ENCODE data around the gene MRPS15.

Gene MRPS15

DNA sequence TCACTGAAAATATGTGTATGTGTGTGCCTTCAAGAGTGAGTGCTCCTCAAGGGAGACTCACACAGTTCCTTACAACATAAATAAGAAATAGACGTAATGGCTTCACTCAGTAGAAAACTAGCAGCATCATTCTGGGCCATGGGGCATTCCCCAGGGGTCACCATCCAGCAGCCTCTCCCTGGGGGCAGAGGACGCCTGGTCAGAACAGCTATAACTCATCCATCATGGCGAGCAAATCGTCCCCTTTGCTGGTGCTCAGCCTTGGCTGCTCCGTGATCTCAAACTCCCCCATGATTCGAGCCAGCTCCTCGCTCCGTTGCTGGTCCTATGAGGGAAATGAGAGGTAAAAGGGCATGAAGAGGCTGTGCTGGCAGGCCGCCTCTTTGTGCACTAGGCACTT lies 46.3 kb downstream of the MRPS15 start:
- DNase-seq: no peak

DNA sequence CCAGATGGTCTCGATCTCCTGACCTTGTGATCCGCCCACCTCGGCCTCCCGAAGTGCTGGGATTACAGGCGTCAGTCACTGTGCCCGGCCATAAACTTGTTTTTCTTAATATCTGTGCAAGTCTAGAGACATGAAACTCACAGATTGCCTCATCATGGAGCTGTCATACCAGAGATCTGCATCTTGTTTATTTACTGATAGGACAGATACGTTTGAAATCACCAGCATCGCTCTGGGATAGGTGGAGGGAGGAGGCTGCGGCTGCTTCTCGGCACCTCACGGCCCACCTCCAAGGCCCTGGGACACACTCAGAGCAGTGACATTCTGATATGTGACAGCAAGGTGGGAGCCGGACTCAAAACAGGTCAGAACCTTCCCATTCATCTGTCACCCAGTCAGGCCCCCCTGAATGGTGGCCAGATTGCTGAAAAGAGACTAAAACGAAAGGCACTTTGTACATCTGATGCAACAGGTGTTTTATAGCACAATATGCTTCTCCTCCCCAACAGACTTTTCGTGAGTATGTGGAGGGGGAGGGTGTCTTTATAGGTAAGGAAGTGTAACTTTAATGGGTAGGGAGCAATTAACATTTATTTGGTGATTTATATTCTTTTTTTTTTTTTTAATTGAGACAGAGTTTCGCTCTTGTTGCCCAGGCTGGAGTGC lies 48.4 kb downstream of the MRPS15 start:
- DNase-seq: no peak

DNA sequence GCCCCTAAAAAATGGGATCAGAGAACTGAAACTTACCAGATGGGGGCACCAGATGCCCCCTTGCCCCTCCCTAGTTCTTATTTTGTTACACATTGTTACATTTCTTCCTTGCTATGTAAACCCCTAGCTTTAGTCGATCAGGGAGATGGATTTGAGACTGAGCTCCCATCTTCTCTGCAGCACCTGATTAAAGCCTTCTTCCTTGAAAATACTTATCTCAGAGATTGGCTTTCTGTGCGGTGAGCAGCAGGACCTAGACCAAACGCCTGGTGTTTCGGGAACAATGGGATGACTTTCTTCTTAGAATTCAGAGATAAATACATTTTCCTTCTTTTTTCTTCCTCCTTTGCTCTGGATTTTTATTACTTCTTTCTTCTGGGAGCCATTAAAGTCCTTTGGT lies 49.8 kb downstream of the MRPS15 start:
- no peak for DNase-seq

DNA sequence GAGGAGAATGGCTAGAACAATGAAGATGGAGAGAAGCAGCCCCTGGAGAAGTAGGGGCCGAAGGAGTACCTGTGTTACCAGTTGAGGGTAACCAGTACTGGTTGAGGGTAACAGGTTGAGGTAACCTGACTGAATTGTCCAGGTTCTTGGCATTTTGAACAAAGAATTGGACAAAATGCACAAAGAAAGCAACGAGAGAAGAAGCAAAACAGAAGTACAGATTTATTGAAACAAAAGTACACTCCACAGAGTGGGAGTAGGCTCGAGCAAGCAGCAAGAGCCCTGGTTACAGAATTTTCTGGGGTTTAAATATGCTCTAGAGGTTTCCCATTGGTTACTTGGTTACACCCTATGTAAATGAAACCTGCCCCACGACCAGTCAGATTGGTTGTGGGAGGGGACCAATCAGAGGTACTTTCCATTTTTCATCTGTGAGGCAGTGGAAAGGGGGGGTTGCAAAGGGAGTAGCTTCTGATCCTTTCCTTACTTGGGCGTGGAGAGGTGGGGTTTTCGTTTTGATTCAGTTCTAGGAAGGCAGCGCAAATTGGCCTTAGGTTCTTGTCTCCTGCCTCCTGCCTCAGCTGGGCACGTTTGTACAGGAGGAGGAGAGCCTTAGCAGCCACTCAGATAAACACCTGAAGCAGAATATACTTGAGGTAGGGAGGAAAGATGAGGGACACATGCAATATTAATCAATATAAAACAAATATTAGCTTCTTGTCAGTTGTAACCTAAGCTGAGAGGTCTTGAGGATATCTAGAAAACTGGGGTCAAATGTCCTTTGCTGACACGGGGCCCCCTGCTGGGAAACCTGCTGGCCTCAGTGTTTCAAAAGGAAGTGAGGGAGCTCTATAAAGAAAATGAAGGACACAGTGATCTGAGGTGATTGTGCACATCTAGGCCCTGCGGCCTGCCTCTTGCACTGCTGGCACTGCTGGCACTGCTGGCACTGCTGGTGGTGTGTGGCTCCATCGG lies 52.2 kb downstream of the MRPS15 start:
- peak; percentile 74 for DNase-seq

DNA sequence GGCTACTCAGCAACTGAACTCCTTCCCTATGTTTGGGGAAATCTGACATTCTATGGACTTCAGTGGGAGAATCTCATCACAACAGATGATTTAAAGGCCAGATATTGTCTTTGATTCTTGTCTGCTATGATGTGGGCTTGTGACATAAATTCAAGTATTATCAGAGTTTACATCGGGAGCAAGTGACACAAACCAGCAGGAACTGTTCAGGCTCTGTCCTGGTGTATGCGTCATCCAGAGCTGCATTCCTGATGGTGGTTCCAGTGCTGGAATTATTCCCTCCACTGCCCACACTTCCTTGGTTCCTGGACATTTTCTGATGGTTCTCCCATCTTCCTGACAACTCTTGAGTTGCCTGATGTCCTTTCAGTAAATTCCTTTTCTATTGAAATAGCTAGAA lies 55.7 kb downstream of the MRPS15 start:
- DNase-seq: no peak

DNA sequence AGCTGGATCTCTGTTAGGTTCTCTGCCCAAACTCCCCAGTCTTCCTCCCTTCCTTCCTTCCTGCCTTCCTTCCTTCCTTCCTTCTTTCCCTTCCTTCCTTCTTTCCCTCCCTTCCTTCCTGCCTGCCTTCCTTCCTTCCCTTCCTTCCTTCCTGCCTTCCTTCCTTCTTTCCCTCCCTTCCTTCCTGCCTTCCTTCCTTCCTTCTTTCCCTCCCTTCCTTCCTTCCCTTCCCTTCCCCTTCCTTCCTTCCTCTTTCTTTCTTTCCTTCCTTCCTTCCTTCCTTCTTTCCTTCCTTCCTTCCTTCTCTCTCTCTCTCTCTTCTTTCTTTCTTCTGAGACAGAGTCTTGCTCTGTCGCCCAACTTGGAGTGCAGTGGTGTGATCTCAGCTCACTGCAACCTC lies 57.7 kb downstream of the MRPS15 start:
- no peak for DNase-seq
